Stomach (tissue), 9 donors: Measurements from ENCODE around the gene POLR3G. TPM values are rescaled to one million over a fixed set of nuclear protein-coding genes. Genes with fewer than 3 reads are reported as not detected.

Source experiments
- DNase-seq, 2 donors: peaks; one replicate each; pipeline versions ENCODE4 v3.0.0 to v3.0.0-alpha.2; 2013 to 2019
- H3K27ac ChIP-seq, 5 donors: fragments of 200-600 bp in 4 of 5; sonication (generic) in 4 of 5; one replicate each; pipeline ENCODE4 v1.5.1; 2013 to 2019; ENCODE audit warnings: mild to moderate bottlenecking in 1 of 5, moderate library complexity in 1 of 5
- H3K27me3 ChIP-seq, 3 donors: fragments of 200-600 bp; sonication (generic); one replicate each; pipeline ENCODE4 v1.5.1; 2017 to 2019; ENCODE audit warnings: mixed run types in 1 of 3
- H3K36me3 ChIP-seq, 4 donors: fragments of 200-600 bp; sonication (generic); 1 replicate in 3 of 4; 2 replicates in 1 of 4; pipeline ENCODE4 v1.5.1; 2016 to 2019
- H3K4me1 ChIP-seq, 4 donors: fragments of 200-600 bp; sonication (generic); one replicate each; pipeline ENCODE4 v1.5.1; 2016 to 2019
- H3K4me3 ChIP-seq, 4 donors: fragments of 200-600 bp; sonication (generic) in 3 of 4; one replicate each; pipeline ENCODE4 v1.5.1; 2016 to 2019; ENCODE audit warnings: mild to moderate bottlenecking in 1 of 4
- H3K9me3 ChIP-seq, 4 donors: fragments of 200-600 bp; sonication (generic); one replicate each; pipeline ENCODE4 v1.5.1; 2016 to 2019
- CTCF ChIP-seq, 7 experiments: fragments of 450-650 bp in 4 of 7; fragments of 200-600 bp in 3 of 7; sonication (generic) in 3 of 7; IDR thresholded peaks; one replicate each; pipeline ENCODE4 v1.5.1; 2016 to 2019; ENCODE audit warnings: antibody characterized with exemption in 7 of 7, control low read depth in 2 of 7, mild to moderate bottlenecking in 1 of 7
- EP300 ChIP-seq: sonication (generic); formaldehyde crosslinking; IDR thresholded peaks from one replicate; pipeline ENCODE4 v1.6.1; 2017; ENCODE audit warnings: antibody characterized with exemption
- POLR2A ChIP-seq, 4 donors: fragments of 450-650 bp; IDR thresholded peaks; one replicate each; pipeline ENCODE4 v1.6.1; 2016; ENCODE audit warnings: antibody characterized with exemption in 4 of 4, control low read depth in 2 of 4, mild to moderate bottlenecking in 1 of 4, moderate library complexity in 1 of 4
- POLR2AphosphoS5 ChIP-seq, 3 donors: sonication (generic); formaldehyde crosslinking; IDR thresholded peaks; one replicate each; pipeline ENCODE4 v1.6.1; 2016; ENCODE audit warnings: antibody characterized with exemption in 3 of 3
- WGBS, 5 donors: extraction: QIAGEN DNeasy Blood & Tissue Kit in 3 of 5; methylation state at CpG; one replicate each; pipeline versions ENCODE4 v1.1.5 to v1.1.7; 2013 to 2018; 5-methylcytosine and 5-hydroxymethylcytosine counted together
- intact Hi-C: fragments of 100-400 bp; cut with DNase I; formaldehyde crosslinking; loops from one replicate; pipeline ENCODE4 v1.15.1; 2023; ENCODE audit warnings: low total_unique reads
- polyA plus RNA-seq, 3 donors: library from polyadenylated mRNA; stranded (reverse); fragments of 200-250 nt; gene quantifications; one replicate each; pipeline ENCODE4 v1.2.3, GENCODE V29; 2013
- total RNA-seq, 5 donors: library from RNA; depleted of rRNA; stranded (reverse); fragments of >200 nt; gene quantifications; one replicate each; pipeline versions ENCODE4 v1.1.0 to v1.2.3, GENCODE V29; 2014 to 2016
- donor health status: healthy with polysubstance abuse.
- donor health status: Bipolar disorder and iron deficiency.
- donor health status: healthy.

POLR3G gene
- total and polyA plus RNA-seq, 8 donors, result 0.31 to 2.4 (median 1.0) TPM; not detected in 4

GRCh38 chr5:90549223-90549622, 74.6 kb downstream of the POLR3G start:
- TF ChIP-seq EP300, result no peak
- no peak for TF ChIP-seq POLR2A (IDR thresholded peaks at IDR 0.05)
- no peak for TF ChIP-seq CTCF (IDR thresholded peaks at IDR 0.05)
- no peak for TF ChIP-seq POLR2AphosphoS5 (IDR thresholded peaks at IDR 0.05)

GRCh38 chr5:90549729-90550275, 75.1 kb downstream of the POLR3G start:
- 57 to 73% (median 67%) methylated on average over 2 of the region's 2 CpGs for WGBS, 5 donors
- TF ChIP-seq CTCF (IDR thresholded peaks at IDR 0.05), result no peak
- no peak for TF ChIP-seq EP300
- no peak for TF ChIP-seq POLR2AphosphoS5 (IDR thresholded peaks at IDR 0.05)
- TF ChIP-seq POLR2A (IDR thresholded peaks at IDR 0.05), result no peak
- no peak overlapping the region for H3K27ac ChIP-seq
- H3K9me3 ChIP-seq, result no peaks in the 10 kb centered on the region
- intact Hi-C loops, result no loop called here
- peaks cover 0 to 15% (median 2%) of the 10 kb centered on the region in 4 donors for H3K4me1 ChIP-seq
- no peak for DNase-seq
- no peak overlapping the region for H3K4me3 ChIP-seq
- peaks cover 0 to 44% (median 9%) of the 10 kb centered on the region in 3 donors for H3K27me3 ChIP-seq
- H3K36me3 ChIP-seq, result no peaks in the 10 kb centered on the region

More at GRCh38 chr5:90549223-90549622, 74.6 kb downstream of the POLR3G start:
- Histone ChIP-seq H3K9me3 (no peaks in the 10 kb centered on the region), H3K4me3 (no peak overlapping the region), H3K4me1 (peaks cover 0 to 15% (median 2%) of the 10 kb centered on the region in 4 donors), H3K27me3 (peaks cover 0 to 44% (median 9%) of the 10 kb centered on the region in 3 donors), H3K36me3 (no peaks in the 10 kb centered on the region), H3K27ac (no peak overlapping the region)
- no peak for DNase-seq
- intact Hi-C loops, result no loop called here

- DNase-seq, result no peak
- 80 to 84% (median 81%) methylated on average over 3 of the region's 3 CpGs for WGBS, 5 donors
- no peak for TF ChIP-seq EP300
- no peak for TF ChIP-seq POLR2A (IDR thresholded peaks at IDR 0.05)
- no peak for TF ChIP-seq POLR2AphosphoS5 (IDR thresholded peaks at IDR 0.05)
- TF ChIP-seq CTCF (IDR thresholded peaks at IDR 0.05), result no peak
- intact Hi-C loops, result no loop called here
- Histone ChIP-seq H3K9me3 (no peaks in the 10 kb centered on the region), H3K27me3 (peaks cover 0 to 41% (median 5%) of the 10 kb centered on the region in 3 donors), H3K4me1 (peaks cover 0 to 15% (median 2%) of the 10 kb centered on the region in 4 donors), H3K36me3 (no peaks in the 10 kb centered on the region), H3K4me3 (no peak overlapping the region), H3K27ac (no peak overlapping the region)
Observed at GRCh38 chr5:90550963-90551362, 76.3 kb downstream of the POLR3G start.

GRCh38 chr5:90551376-90551775, 76.7 kb downstream of the POLR3G start:
- intact Hi-C loops, result no loop called here
- Histone ChIP-seq H3K36me3 (no peaks in the 10 kb centered on the region), H3K27ac (no peak overlapping the region), H3K9me3 (no peaks in the 10 kb centered on the region), H3K27me3 (peaks cover 0 to 41% (median 8%) of the 10 kb centered on the region in 3 donors), H3K4me1 (peaks cover 0 to 15% (median 2%) of the 10 kb centered on the region in 4 donors), H3K4me3 (no peak overlapping the region)
- 78 to 90% (median 83%) methylated on average over 5 of the region's 5 CpGs for WGBS, 5 donors
- TF ChIP-seq CTCF (IDR thresholded peaks at IDR 0.05), result no peak
- TF ChIP-seq POLR2AphosphoS5 (IDR thresholded peaks at IDR 0.05), result no peak
- no peak for TF ChIP-seq POLR2A (IDR thresholded peaks at IDR 0.05)
- TF ChIP-seq EP300, result no peak
- DNase-seq, result no peak
